Stimulated activated CD4-positive, alpha-beta T cell treated with anti-CD3 and anti-CD28 coated beads, TNF-alpha, amount 100 ng/mL, for 48 hours (primary cell): ENCODE results near the gene DBX2.
"Not testable (repeated sequence)": the region's sequence is repeated elsewhere in the genome, so short reads cannot be mapped to it uniquely, and the experiment has no call there.

Experiments
- DNase-seq, 3 donors: peaks; one replicate each; pipeline ENCODE4 v3.0.0-alpha.2; 2020; ENCODE audit warnings: low read depth in 3 of 3

Gene DBX2

GRCh38 chr12:45050751-45051571, at the start of gene DBX2:
TSS of gene DBX2 (minus strand) at chr12:45051099. CDS start at chr12:45050927, 172 bp downstream.
- DNase-seq = no peak

GRCh38 chr12:45098766-45099165, 47.9 kb upstream of the DBX2 start:
- DNase-seq = no peak

GRCh38 chr12:45095417-45095816, 44.5 kb upstream of the DBX2 start:
- DNase-seq = not testable (repeated sequence)

GRCh38 chr12:45093051-45093450, 42.2 kb upstream of the DBX2 start:
- DNase-seq = no peak

- DNase-seq = no peak
Measured at GRCh38 chr12:45089411-45090075, 38.6 kb upstream of the DBX2 start.

- no peak for DNase-seq
Measured at GRCh38 chr12:45088608-45089007, 37.7 kb upstream of the DBX2 start.

GRCh38 chr12:45084248-45084647, 33.3 kb upstream of the DBX2 start:
- not testable (repeated sequence) for DNase-seq

GRCh38 chr12:45077251-45077650, 26.4 kb upstream of the DBX2 start:
- no peak for DNase-seq

GRCh38 chr12:45076417-45077026, 25.6 kb upstream of the DBX2 start:
- no peak for DNase-seq

GRCh38 chr12:45075587-45076282, 24.8 kb upstream of the DBX2 start:
- no peak for DNase-seq

GRCh38 chr12:45065125-45065626, 14.3 kb upstream of the DBX2 start:
- DNase-seq = no peak

GRCh38 chr12:45060976-45061375, 10.1 kb upstream of the DBX2 start:
- no peak for DNase-seq

GRCh38 chr12:45051572-45052125, 750 bp upstream of the DBX2 start:
- DNase-seq = no peak

GRCh38 chr12:45049912-45050750, 768 bp downstream of the DBX2 start:
- no peak for DNase-seq

- DNase-seq = no peak
Measured at GRCh38 chr12:45042599-45042998, 8.3 kb downstream of the DBX2 start.

- DNase-seq = no peak
Measured at GRCh38 chr12:45040977-45041376, 9.9 kb downstream of the DBX2 start.

- DNase-seq = no peak
Measured at GRCh38 chr12:45039757-45040156, 11.1 kb downstream of the DBX2 start.

- DNase-seq = no peak
Measured at GRCh38 chr12:45034861-45035265, 16.0 kb downstream of the DBX2 start.

GRCh38 chr12:45017916-45018315, 33.0 kb downstream of the DBX2 start:
- DNase-seq = no peak

- no peak for DNase-seq
Measured at GRCh38 chr12:45014396-45014795, 36.5 kb downstream of the DBX2 start.

GRCh38 chr12:45012749-45013148, 38.1 kb downstream of the DBX2 start:
- DNase-seq = no peak
